Lung (tissue), 12 donors: Measurements from ENCODE around the gene ACTN1. TPM values are rescaled to one million over a fixed set of nuclear protein-coding genes. Genes with fewer than 3 reads are reported as not detected.

Experiments
- ATAC-seq: fragments of 200-7000 bp; cut with Tn5 transposase; one replicate; pipeline ENCODE4 v1.9.1; 2020; ENCODE audit warnings: moderate number of reproducible peaks; ENCODE audit not compliant: insufficient read depth, low FRiP score
- DNase-seq, 3 donors: peaks; one replicate each; pipeline ENCODE4 v3.0.0-alpha.2; 2013 to 2017
- H3K27ac ChIP-seq, 2 donors: one replicate each; pipeline ENCODE4 v1.5.1; 2013; ENCODE audit warnings: mild to moderate bottlenecking in 2 of 2, moderate library complexity in 2 of 2, control low read depth in 1 of 2, inconsistent platforms in 1 of 2, low read depth in 1 of 2, low read length in 1 of 2
- H3K27me3 ChIP-seq, 3 donors: one replicate each; pipeline ENCODE4 v1.5.1; 2013; ENCODE audit warnings: low read length in 2 of 3; ENCODE audit not compliant: control insufficient read depth in 3 of 3, insufficient read depth in 3 of 3
- H3K36me3 ChIP-seq, 4 donors: one replicate each; pipeline ENCODE4 v1.5.1; 2013; ENCODE audit warnings: low read length in 4 of 4, mild to moderate bottlenecking in 1 of 4, moderate library complexity in 1 of 4; ENCODE audit not compliant: control insufficient read depth in 4 of 4, insufficient read depth in 4 of 4
- H3K4me1 ChIP-seq, 5 donors: one replicate each; pipeline ENCODE4 v1.5.1; 2013; ENCODE audit warnings: low read length in 5 of 5, mild to moderate bottlenecking in 2 of 5, moderate library complexity in 1 of 5; ENCODE audit not compliant: control insufficient read depth in 5 of 5, insufficient read depth in 5 of 5
- H3K4me3 ChIP-seq: one replicate; pipeline ENCODE4 v1.5.1; 2013; ENCODE audit warnings: mild to moderate bottlenecking, control low read depth, moderate library complexity
- H3K9ac ChIP-seq, 2 donors: one replicate each; pipeline ENCODE4 v1.5.1; 2013; ENCODE audit warnings: low read length in 2 of 2, control low read depth in 1 of 2; ENCODE audit not compliant: insufficient read depth in 1 of 2
- H3K9me3 ChIP-seq, 4 donors: one replicate each; pipeline ENCODE4 v1.5.1; 2013; ENCODE audit warnings: low read length in 3 of 4, mild to moderate bottlenecking in 1 of 4, moderate library complexity in 1 of 4; ENCODE audit not compliant: control insufficient read depth in 4 of 4, insufficient read depth in 3 of 4
- CTCF ChIP-seq: IDR thresholded peaks from 2 replicates; pipeline ENCODE4 v1.5.1; 2012; ENCODE audit warnings: mild to moderate bottlenecking; ENCODE audit errors: control extremely low read depth, extremely low read depth
- WGBS, 2 donors: extraction: QIAGEN DNeasy Blood & Tissue Kit; methylation state at CpG; one replicate each; pipeline ENCODE4 v1.1.7; 2013; 5-methylcytosine and 5-hydroxymethylcytosine counted together
- polyA plus RNA-seq, 2 donors: library from polyadenylated mRNA; stranded (reverse); fragments of 200-250 nt; gene quantifications; one replicate each; pipeline ENCODE4 v1.2.1, GENCODE V29; 2013
- total RNA-seq, 2 donors: library from RNA; depleted of rRNA in 1 of 2; stranded (reverse); fragments of >200 nt in 1 of 2; gene quantifications; one replicate each; pipeline ENCODE4 v1.2.1, GENCODE V29; 2014 to 2021
- donor health status: control.
- donor health status: control.
- donor health status: Bipolar disorder and iron deficiency.
- donor health status: healthy.
- donor health status: DM: yes; HTN: yes; CAD: no.

Gene ACTN1
- total and polyA plus RNA-seq, 4 donors = 40.9 to 168 (median 117) TPM

- WGBS, 2 donors = 92 to 96% methylated on average over 4 of the region's 4 CpGs
- no peak for TF ChIP-seq CTCF
- ATAC-seq = no peak
These were observed 38.6 kb upstream of the ACTN1 start for GRCh38 chr14:69017706-69018105.

GRCh38 chr14:69014829-69015259, 35.7 kb upstream of the ACTN1 start:
- peaks cover 0 to 23% (median 11%) of the 10 kb centered on the region in 5 donors for H3K4me1 ChIP-seq
- H3K36me3 ChIP-seq = no peaks in the 10 kb centered on the region
- ATAC-seq (no peak), DNase-seq (no peak)
- H3K27me3 ChIP-seq = no peaks in the 10 kb centered on the region
- no peak overlapping the region for H3K9ac ChIP-seq
- WGBS, 2 donors = 59 to 69% methylated on average over 6 of the region's 6 CpGs
- H3K4me3 ChIP-seq = no peak overlapping the region
- no peaks in the 10 kb centered on the region for H3K9me3 ChIP-seq
- peak overlapping the region in 1 of 2 donors; percentile 76 for H3K27ac ChIP-seq
- TF ChIP-seq CTCF = no peak

More at GRCh38 chr14:69017706-69018105, 38.6 kb upstream of the ACTN1 start:
- Histone ChIP-seq H3K9ac (no peak overlapping the region), H3K27ac (no peak overlapping the region), H3K9me3 (no peaks in the 10 kb centered on the region), H3K27me3 (no peaks in the 10 kb centered on the region), H3K4me1 (peaks cover 0 to 18% (median 11%) of the 10 kb centered on the region in 5 donors), H3K36me3 (no peaks in the 10 kb centered on the region), H3K4me3 (no peak overlapping the region)
- no peak for DNase-seq

GRCh38 chr14:69013943-69014782, 35.1 kb upstream of the ACTN1 start:
- H3K27me3 ChIP-seq = no peaks in the 10 kb centered on the region
- no peaks in the 10 kb centered on the region for H3K36me3 ChIP-seq
- H3K9me3 ChIP-seq = no peaks in the 10 kb centered on the region
- 50 to 57% methylated on average over 12 of the region's 12 CpGs for WGBS, 2 donors
- DNase-seq (peak; percentile 77 to 90 (median 81)), ATAC-seq (peak; percentile 83)
- peaks cover 0 to 23% (median 11%) of the 10 kb centered on the region in 5 donors for H3K4me1 ChIP-seq
- peak overlapping the region in 1 of 2 donors; percentile 76 for H3K27ac ChIP-seq
- no peak overlapping the region for H3K9ac ChIP-seq
- no peak for TF ChIP-seq CTCF
- no peak overlapping the region for H3K4me3 ChIP-seq
